ENCODE data around the gene STARD13. TPM values are rescaled to one million over a fixed set of nuclear protein-coding genes. Genes with fewer than 3 reads are reported as not detected.

The STARD13 gene
- total RNA-seq, 1 donor from 2014 or later = 23.6 TPM

GRCh38 chr13:33277037-33277740 is 8.4 kb downstream of the STARD13 start:
- DNase-seq (ENCODE audit: low read depth, low spot score) = no peak
- Mint-ChIP-seq H3K4me1 (peaks cover 31% of the 10 kb centered on the region), H3K27me3 (ENCODE audit: low read depth) (no peaks in the 10 kb centered on the region), H3K9me3 (peaks cover 3% of the 10 kb centered on the region), H3K4me3 (no peak overlapping the region), H3K36me3 (ENCODE audit: low read depth) (peaks cover 31% of the 10 kb centered on the region), H3K27ac (ENCODE audit: unreplicated experiment) (no peak overlapping the region)
- no peak for TF ChIP-seq CTCF (conservative IDR thresholded peaks at IDR 0.05)

DNA sequence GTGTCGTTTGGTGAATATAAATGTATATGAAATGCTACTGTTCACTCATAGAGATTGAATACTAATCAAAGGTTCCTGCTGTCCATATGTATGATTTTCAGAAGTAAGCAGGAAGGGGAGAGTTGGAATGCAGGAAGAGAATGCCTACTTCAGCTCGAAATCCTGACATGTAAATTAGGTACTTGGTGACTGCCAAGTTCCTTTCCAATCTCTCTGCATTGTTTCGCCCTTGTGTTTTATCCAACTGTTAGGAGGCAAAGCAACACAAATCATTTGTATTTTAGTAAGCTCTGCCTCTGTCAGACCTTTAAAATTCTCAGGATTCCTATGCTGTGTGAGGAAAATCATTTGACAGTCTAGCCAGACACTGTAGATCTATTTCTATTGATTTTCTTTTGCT is 9.0 kb downstream of the STARD13 start:
- Mint-ChIP-seq H3K27ac (ENCODE audit: unreplicated experiment) (no peak overlapping the region), H3K27me3 (ENCODE audit: low read depth) (no peaks in the 10 kb centered on the region), H3K4me3 (no peak overlapping the region), H3K9me3 (peaks cover 3% of the 10 kb centered on the region), H3K36me3 (ENCODE audit: low read depth) (peaks cover 28% of the 10 kb centered on the region), H3K4me1 (peaks cover 26% of the 10 kb centered on the region)
- no peak for TF ChIP-seq CTCF (conservative IDR thresholded peaks at IDR 0.05)
- no peak for DNase-seq (ENCODE audit: low read depth, low spot score)

- H3K9me3 Mint-ChIP-seq = peaks cover 3% of the 10 kb centered on the region
- H3K4me1 Mint-ChIP-seq = peaks cover 29% of the 10 kb centered on the region
- no peak for DNase-seq (ENCODE audit: low read depth, low spot score)
- H3K27ac Mint-ChIP-seq (ENCODE audit: unreplicated experiment) = no peak overlapping the region
- peaks cover 28% of the 10 kb centered on the region for H3K36me3 Mint-ChIP-seq (ENCODE audit: low read depth)
- no peaks in the 10 kb centered on the region for H3K27me3 Mint-ChIP-seq (ENCODE audit: low read depth)
- H3K4me3 Mint-ChIP-seq = no peak overlapping the region
- TF ChIP-seq CTCF (conservative IDR thresholded peaks at IDR 0.05) = no peak
Measured at GRCh38 chr13:33275916-33276315, 9.6 kb downstream of the STARD13 start.

- Mint-ChIP-seq H3K36me3 (ENCODE audit: low read depth) (peaks cover 28% of the 10 kb centered on the region), H3K9me3 (peaks cover 3% of the 10 kb centered on the region), H3K4me3 (no peak overlapping the region), H3K27ac (ENCODE audit: unreplicated experiment) (peak overlapping the region; percentile 36), H3K27me3 (ENCODE audit: low read depth) (no peaks in the 10 kb centered on the region), H3K4me1 (peaks cover 26% of the 10 kb centered on the region)
- no peak for TF ChIP-seq CTCF (conservative IDR thresholded peaks at IDR 0.05)
- no peak for DNase-seq (ENCODE audit: low read depth, low spot score)
Measured at GRCh38 chr13:33274264-33274663, 11.3 kb downstream of the STARD13 start.

- no peak for DNase-seq (ENCODE audit: low read depth, low spot score)
- Mint-ChIP-seq H3K9me3 (peaks cover 3% of the 10 kb centered on the region), H3K4me3 (no peak overlapping the region), H3K27me3 (ENCODE audit: low read depth) (no peaks in the 10 kb centered on the region), H3K27ac (ENCODE audit: unreplicated experiment) (peak overlapping the region; percentile 80), H3K4me1 (peaks cover 26% of the 10 kb centered on the region), H3K36me3 (ENCODE audit: low read depth) (peaks cover 21% of the 10 kb centered on the region)
- no peak for TF ChIP-seq CTCF (conservative IDR thresholded peaks at IDR 0.05)
Measured at GRCh38 chr13:33272531-33273124, 12.9 kb downstream of the STARD13 start.
